HepG2 (cell line): ENCODE measurements around the gene PDSS2. TPM values are rescaled to one million over a fixed set of nuclear protein-coding genes. Genes with fewer than 3 reads are reported as not detected.

Experiments used
- ATAC-seq: fragments of 200-7000 bp; cut with Tn5 transposase; 3 replicates; pipeline ENCODE4 v1.9.1; 2020; ENCODE audit warnings: mild to moderate bottlenecking, moderate library complexity
- BruUV-seq: library from RNA; stranded (reverse); fragments of 400-500 nt; replicated peaks from 2 replicates; lab custom pipeline; 2021; lab: Mats Ljungman, UMichigan
- CTCF ChIA-PET: fragments of 300-600 bp; formaldehyde crosslinking; extraction: SDS; loops from one replicate; lab custom pipeline; 2021; ENCODE audit warnings: low total read pairs, inconsistent platforms, low intra/inter-chr PET ratio; lab: Yijun Ruan, JAX
- POLR2A ChIA-PET: fragments of 350-600 bp; sonication (Branson Sonifier 250); formaldehyde crosslinking; loops from one replicate; lab custom pipeline; 2020; ENCODE audit warnings: antibody characterized with exemption, inconsistent platforms; lab: Yijun Ruan, JAX
- DNase-seq: peaks from one replicate; pipeline ENCODE4 v3.0.0-alpha.2; 2015; ENCODE audit warnings: low spot score
- FAIRE-seq: peaks from 3 replicates; lab custom pipeline; 2011; peaks lifted over from hg19 to GRCh38; lab: Jason Lieb, UNC
- H2AFZ ChIP-seq: one replicate; pipeline ENCODE4 v1.6.1; 2011; ENCODE audit warnings: low read length, inconsistent platforms
- H3K27ac ChIP-seq: fragments of 300-600 bp; 3 replicates; pipeline ENCODE4 v1.8.0; 2011; ENCODE audit warnings: mixed run types, mild to moderate bottlenecking, mixed read lengths, low read length, inconsistent platforms; ENCODE audit not compliant: insufficient read depth; ENCODE audit errors: extremely low read length
- H3K27me3 ChIP-seq, 2 experiments: fragments of 200-600 bp in 1 of 2; 2 replicates in 1 of 2; 3 replicates in 1 of 2; pipeline versions ENCODE4 v1.6.0 to v1.8.0; 2011; ENCODE audit warnings: low read length in 2 of 2, mild to moderate bottlenecking in 2 of 2, moderate library complexity in 2 of 2, inconsistent platforms in 1 of 2; ENCODE audit not compliant: insufficient read depth in 2 of 2, control insufficient read depth in 1 of 2
- H3K36me3 ChIP-seq, 2 experiments: fragments of 200-600 bp in 1 of 2; replicated peaks in 1 of 2; 2 replicates in 1 of 2; 3 replicates in 1 of 2; pipeline versions ENCODE4 v1.5.1 to v1.8.0; 2011; ENCODE audit warnings: low read length in 2 of 2, inconsistent platforms in 1 of 2; ENCODE audit not compliant: insufficient read depth in 2 of 2, control insufficient read depth in 1 of 2
- H3K4me1 ChIP-seq: 2 replicates; pipeline ENCODE4 v1.5.1; 2012; ENCODE audit warnings: low read length, inconsistent platforms; ENCODE audit not compliant: insufficient read depth
- H3K4me2 ChIP-seq: 2 replicates; pipeline ENCODE4 v1.6.0; 2011; ENCODE audit warnings: low read depth, low read length, inconsistent platforms
- H3K4me3 ChIP-seq, 3 experiments: fragments of 200-600 bp in 1 of 3; sonication (generic), shearing (Covaris generic) in 1 of 3; replicated peaks in 1 of 3; 2 replicates each; pipeline ENCODE4 v1.5.1; 2011 to 2016; ENCODE audit warnings: low read length in 3 of 3, inconsistent platforms in 2 of 3, low read depth in 2 of 3, mild to moderate bottlenecking in 2 of 3, control low read depth in 1 of 3, mixed read lengths in 1 of 3; ENCODE audit not compliant: insufficient read depth in 1 of 3
- H3K79me2 ChIP-seq: one replicate; pipeline ENCODE4 v1.6.1; 2011; ENCODE audit warnings: low read length, inconsistent platforms; ENCODE audit not compliant: insufficient read depth
- H3K9ac ChIP-seq: 2 replicates; pipeline ENCODE4 v1.6.0; 2011; ENCODE audit warnings: mild to moderate bottlenecking, low read depth, low read length, inconsistent platforms; ENCODE audit not compliant: insufficient read depth
- H3K9me3 ChIP-seq: 2 replicates; pipeline ENCODE4 v1.5.1; 2012; ENCODE audit warnings: mild to moderate bottlenecking, low read length
- H4K20me1 ChIP-seq: 2 replicates; pipeline ENCODE4 v1.6.0; 2011; ENCODE audit warnings: inconsistent platforms, mild to moderate bottlenecking, low read length, moderate library complexity; ENCODE audit not compliant: insufficient read depth
- ELF1 ChIP-seq: sonication (generic); formaldehyde crosslinking; IDR thresholded peaks from 2 replicates; pipeline ENCODE4 v1.4.0; 2020; ENCODE audit warnings: missing genetic modification reagents
- KDM6A ChIP-seq: IDR thresholded peaks from 2 replicates; pipeline ENCODE4 v1.6.1; 2016; ENCODE audit warnings: low read depth
- YEATS2 ChIP-seq: sonication (generic); formaldehyde crosslinking; IDR thresholded peaks from 2 replicates; pipeline ENCODE4 v1.4.0; 2020; ENCODE audit warnings: missing genetic modification reagents, borderline replicate concordance
- ZNF484 ChIP-seq: sonication (generic); formaldehyde crosslinking; IDR thresholded peaks from 2 replicates; pipeline ENCODE4 v1.5.1; 2020; ENCODE audit warnings: mild to moderate bottlenecking, low read depth, missing genetic modification reagents, borderline replicate concordance
- ZNF619 ChIP-seq: sonication (generic); formaldehyde crosslinking; IDR thresholded peaks from 2 replicates; pipeline ENCODE4 v1.4.0; 2020; ENCODE audit warnings: mild to moderate bottlenecking, missing genetic modification reagents
- WGBS: methylation state at CpG from one replicate; pipeline ENCODE4 v1.1.6; 2017; ENCODE audit warnings: low lambda C conversion rate; 5-methylcytosine and 5-hydroxymethylcytosine counted together
- in situ Hi-C: cut with HindIII; loops from 2 replicates; pipeline ENCODE4 v1.10.0; 2017; ENCODE audit warnings: low pct_unique_long_range_greater_than_20kb; ENCODE audit not compliant: extremely low pct_ligation_motif_present
- intact Hi-C: fragments of 100-400 bp; cut with micrococcal nuclease; formaldehyde crosslinking; loops from one replicate; pipeline ENCODE4 v1.10.0; 2022; ENCODE audit not compliant: unreplicated experiment
- polyA plus RNA-seq, 8 experiments: library from polyadenylated mRNA; depleted of rRNA in 3 of 8; stranded (reverse) in 7 of 8; unstranded in 1 of 8; fragments of >200 nt; fragmentation: Illumina TruSeq in 4 of 8; extraction: Trizol in 4 of 8; gene quantifications; 2 replicates each; pipeline versions ENCODE4 v1.2.1 to v1.2.3, GENCODE V29; 2011 to 2016; ENCODE audit warnings: low read depth in 4 of 8, missing spikeins in 1 of 8, mixed read lengths in 1 of 8; ENCODE audit not compliant: insufficient read depth in 1 of 8
- total RNA-seq, 5 experiments: library from RNA; depleted of rRNA; stranded (reverse); fragments of >200 nt; fragmentation: Illumina TruSeq; extraction: Trizol; gene quantifications; 2 replicates each; pipeline ENCODE4 v1.2.3, GENCODE V29; 2016; ENCODE audit warnings: low read depth in 1 of 5
- TF ChIP-seq, protein P1 (sequence below): sonication (generic); formaldehyde crosslinking; IDR thresholded peaks from 2 replicates; pipeline ENCODE4 v1.5.1; 2020; ENCODE audit warnings: mild to moderate bottlenecking, missing genetic modification reagents, borderline replicate concordance

PDSS2 gene
- total and polyA plus RNA-seq, 2 of the 13 experiments (the other 11 are each of a cell fraction or from before 2014, with no cell fraction given) = 16.2 to 17.0 TPM

DNA sequence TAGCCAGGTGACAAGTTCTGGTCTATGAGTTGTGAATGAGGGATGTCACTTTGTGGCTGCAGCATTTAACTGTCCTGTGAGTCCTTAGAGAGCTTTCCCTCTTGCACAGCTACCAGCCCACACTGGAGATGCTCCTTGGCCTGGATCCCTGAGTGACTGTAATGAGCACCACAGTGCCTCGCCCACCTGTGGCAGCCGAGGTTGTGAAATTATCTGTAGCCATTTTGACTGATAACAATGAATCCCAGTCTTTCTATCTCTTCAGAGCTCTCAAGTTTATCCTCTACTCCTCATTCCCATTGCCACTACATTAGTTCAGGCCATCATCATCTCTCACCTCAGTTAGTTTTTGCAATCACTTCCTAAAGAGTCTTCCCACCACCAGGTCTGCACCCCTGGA lies 302.7 kb downstream of the PDSS2 start:
- Histone ChIP-seq H3K27me3 (no peaks in the 10 kb centered on the region), H3K79me2 (no peaks in the 10 kb centered on the region), H2AFZ (no peak overlapping the region), H3K9me3 (no peaks in the 10 kb centered on the region), H4K20me1 (no peaks in the 10 kb centered on the region), H3K4me1 (peaks cover 33% of the 10 kb centered on the region), H3K4me3 (no peak overlapping the region), H3K9ac (no peak overlapping the region), H3K27ac (no peak overlapping the region), H3K36me3 (no peaks in the 10 kb centered on the region), H3K4me2 (no peak overlapping the region)
- WGBS = 50% methylated on average over 1 of the region's 2 CpGs
- ChIA-PET CTCF (no interaction called here), POLR2A (no interaction called here)
- DNase-seq (no peak), ATAC-seq (no peak), FAIRE-seq (no peak)
- intact Hi-C loops = no loop called here
- in situ Hi-C loops = no loop called here
- BruUV-seq = no TSS peak
- no peak for TF ChIP-seq ZNF619
- TF ChIP-seq ELF1 (CRISPR knock-in tag) = no peak
- TF ChIP-seq KDM6A (CRISPR knock-in tag) = no peak
- TF ChIP-seq ZNF484 (CRISPR knock-in tag) = no peak
- TF ChIP-seq YEATS2 = no peak

DNA sequence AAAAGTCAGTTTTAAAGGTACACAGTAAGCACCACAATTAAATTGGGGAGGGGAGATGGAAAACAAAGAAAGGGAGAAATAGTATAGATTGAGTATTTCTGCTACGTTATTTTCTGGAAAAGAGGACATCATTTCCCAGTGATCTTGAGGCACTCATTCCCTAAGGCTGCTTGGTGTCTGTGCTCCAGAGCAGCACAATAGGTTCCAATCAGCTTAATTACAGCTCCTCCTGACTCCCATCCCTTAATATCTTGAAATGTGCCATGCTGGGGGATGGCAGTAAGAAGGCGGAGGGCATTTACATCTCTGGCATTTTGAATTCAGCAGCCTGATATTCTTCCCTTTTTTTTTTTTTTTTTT lies 304.6 kb downstream of the PDSS2 start:
- ChIA-PET CTCF (no interaction called here), POLR2A (no interaction called here)
- Histone ChIP-seq H3K36me3 (no peaks in the 10 kb centered on the region), H3K4me2 (no peak overlapping the region), H3K9me3 (no peaks in the 10 kb centered on the region), H2AFZ (no peak overlapping the region), H3K27ac (peak overlapping the region; percentile 28), H3K27me3 (no peaks in the 10 kb centered on the region), H3K4me1 (peaks cover 44% of the 10 kb centered on the region)
- WGBS = 98% methylated on average over 2 of the region's 2 CpGs
- intact Hi-C loops = no loop called here
- no TSS peak for BruUV-seq
- peak; percentile 12 for FAIRE-seq
- no peak for ATAC-seq
- TF ChIP-seq, protein P1, sequence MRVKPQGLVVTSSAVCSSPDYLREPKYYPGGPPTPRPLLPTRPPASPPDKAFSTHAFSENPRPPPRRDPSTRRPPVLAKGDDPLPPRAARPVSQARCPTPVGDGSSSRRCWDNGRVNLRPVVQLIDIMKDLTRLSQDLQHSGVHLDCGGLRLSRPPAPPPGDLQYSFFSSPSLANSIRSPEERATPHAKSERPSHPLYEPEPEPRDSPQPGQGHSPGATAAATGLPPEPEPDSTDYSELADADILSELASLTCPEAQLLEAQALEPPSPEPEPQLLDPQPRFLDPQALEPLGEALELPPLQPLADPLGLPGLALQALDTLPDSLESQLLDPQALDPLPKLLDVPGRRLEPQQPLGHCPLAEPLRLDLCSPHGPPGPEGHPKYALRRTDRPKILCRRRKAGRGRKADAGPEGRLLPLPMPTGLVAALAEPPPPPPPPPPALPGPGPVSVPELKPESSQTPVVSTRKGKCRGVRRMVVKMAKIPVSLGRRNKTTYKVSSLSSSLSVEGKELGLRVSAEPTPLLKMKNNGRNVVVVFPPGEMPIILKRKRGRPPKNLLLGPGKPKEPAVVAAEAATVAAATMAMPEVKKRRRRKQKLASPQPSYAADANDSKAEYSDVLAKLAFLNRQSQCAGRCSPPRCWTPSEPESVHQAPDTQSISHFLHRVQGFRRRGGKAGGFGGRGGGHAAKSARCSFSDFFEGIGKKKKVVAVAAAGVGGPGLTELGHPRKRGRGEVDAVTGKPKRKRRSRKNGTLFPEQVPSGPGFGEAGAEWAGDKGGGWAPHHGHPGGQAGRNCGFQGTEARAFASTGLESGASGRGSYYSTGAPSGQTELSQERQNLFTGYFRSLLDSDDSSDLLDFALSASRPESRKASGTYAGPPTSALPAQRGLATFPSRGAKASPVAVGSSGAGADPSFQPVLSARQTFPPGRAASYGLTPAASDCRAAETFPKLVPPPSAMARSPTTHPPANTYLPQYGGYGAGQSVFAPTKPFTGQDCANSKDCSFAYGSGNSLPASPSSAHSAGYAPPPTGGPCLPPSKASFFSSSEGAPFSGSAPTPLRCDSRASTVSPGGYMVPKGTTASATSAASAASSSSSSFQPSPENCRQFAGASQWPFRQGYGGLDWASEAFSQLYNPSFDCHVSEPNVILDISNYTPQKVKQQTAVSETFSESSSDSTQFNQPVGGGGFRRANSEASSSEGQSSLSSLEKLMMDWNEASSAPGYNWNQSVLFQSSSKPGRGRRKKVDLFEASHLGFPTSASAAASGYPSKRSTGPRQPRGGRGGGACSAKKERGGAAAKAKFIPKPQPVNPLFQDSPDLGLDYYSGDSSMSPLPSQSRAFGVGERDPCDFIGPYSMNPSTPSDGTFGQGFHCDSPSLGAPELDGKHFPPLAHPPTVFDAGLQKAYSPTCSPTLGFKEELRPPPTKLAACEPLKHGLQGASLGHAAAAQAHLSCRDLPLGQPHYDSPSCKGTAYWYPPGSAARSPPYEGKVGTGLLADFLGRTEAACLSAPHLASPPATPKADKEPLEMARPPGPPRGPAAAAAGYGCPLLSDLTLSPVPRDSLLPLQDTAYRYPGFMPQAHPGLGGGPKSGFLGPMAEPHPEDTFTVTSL (CRISPR knock-in tag) = no peak
- TF ChIP-seq, all 625 proteins: peak for 0
- H4K20me1 ChIP-seq = no peaks in the 10 kb centered on the region
- no peaks in the 10 kb centered on the region for H3K79me2 ChIP-seq
- no peak overlapping the region for H3K4me3 ChIP-seq
- DNase-seq = no peak
- no peak overlapping the region for H3K9ac ChIP-seq
- in situ Hi-C loops = no loop called here
